Lung (tissue), 12 donors: ENCODE results near the gene MAPK4. TPM values are rescaled to one million over a fixed set of nuclear protein-coding genes. Genes with fewer than 3 reads are reported as not detected.
"Not testable (repeated sequence)": the region's sequence is repeated elsewhere in the genome, so short reads cannot be mapped to it uniquely, and the experiment has no call there.

Experiments used
- ATAC-seq: fragments of 200-7000 bp; cut with Tn5 transposase; one replicate; pipeline ENCODE4 v1.9.1; 2020; ENCODE audit warnings: moderate number of reproducible peaks; ENCODE audit not compliant: insufficient read depth, low FRiP score
- DNase-seq, 3 donors: peaks; one replicate each; pipeline ENCODE4 v3.0.0-alpha.2; 2013 to 2017
- H3K27ac ChIP-seq, 2 donors: one replicate each; pipeline ENCODE4 v1.5.1; 2013; ENCODE audit warnings: mild to moderate bottlenecking in 2 of 2, moderate library complexity in 2 of 2, control low read depth in 1 of 2, inconsistent platforms in 1 of 2, low read depth in 1 of 2, low read length in 1 of 2
- H3K27me3 ChIP-seq, 3 donors: one replicate each; pipeline ENCODE4 v1.5.1; 2013; ENCODE audit warnings: low read length in 2 of 3; ENCODE audit not compliant: control insufficient read depth in 3 of 3, insufficient read depth in 3 of 3
- H3K36me3 ChIP-seq, 4 donors: one replicate each; pipeline ENCODE4 v1.5.1; 2013; ENCODE audit warnings: low read length in 4 of 4, mild to moderate bottlenecking in 1 of 4, moderate library complexity in 1 of 4; ENCODE audit not compliant: control insufficient read depth in 4 of 4, insufficient read depth in 4 of 4
- H3K4me1 ChIP-seq, 5 donors: one replicate each; pipeline ENCODE4 v1.5.1; 2013; ENCODE audit warnings: low read length in 5 of 5, mild to moderate bottlenecking in 2 of 5, moderate library complexity in 1 of 5; ENCODE audit not compliant: control insufficient read depth in 5 of 5, insufficient read depth in 5 of 5
- H3K4me3 ChIP-seq: one replicate; pipeline ENCODE4 v1.5.1; 2013; ENCODE audit warnings: mild to moderate bottlenecking, control low read depth, moderate library complexity
- H3K9ac ChIP-seq, 2 donors: one replicate each; pipeline ENCODE4 v1.5.1; 2013; ENCODE audit warnings: low read length in 2 of 2, control low read depth in 1 of 2; ENCODE audit not compliant: insufficient read depth in 1 of 2
- H3K9me3 ChIP-seq, 4 donors: one replicate each; pipeline ENCODE4 v1.5.1; 2013; ENCODE audit warnings: low read length in 3 of 4, mild to moderate bottlenecking in 1 of 4, moderate library complexity in 1 of 4; ENCODE audit not compliant: control insufficient read depth in 4 of 4, insufficient read depth in 3 of 4
- CTCF ChIP-seq: IDR thresholded peaks from 2 replicates; pipeline ENCODE4 v1.5.1; 2012; ENCODE audit warnings: mild to moderate bottlenecking; ENCODE audit errors: control extremely low read depth, extremely low read depth
- WGBS, 2 donors: extraction: QIAGEN DNeasy Blood & Tissue Kit; methylation state at CpG; one replicate each; pipeline ENCODE4 v1.1.7; 2013; 5-methylcytosine and 5-hydroxymethylcytosine counted together
- polyA plus RNA-seq, 2 donors: library from polyadenylated mRNA; stranded (reverse); fragments of 200-250 nt; gene quantifications; one replicate each; pipeline ENCODE4 v1.2.1, GENCODE V29; 2013
- total RNA-seq, 2 donors: library from RNA; depleted of rRNA in 1 of 2; stranded (reverse); fragments of >200 nt in 1 of 2; gene quantifications; one replicate each; pipeline ENCODE4 v1.2.1, GENCODE V29; 2014 to 2021
- donor health status: control.
- donor health status: control.
- donor health status: Bipolar disorder and iron deficiency.
- donor health status: healthy.
- donor health status: DM: yes; HTN: yes; CAD: no.

MAPK4 gene
- total and polyA plus RNA-seq, 4 donors: 1.8 to 10.7 (median 3.9) TPM

DNA sequence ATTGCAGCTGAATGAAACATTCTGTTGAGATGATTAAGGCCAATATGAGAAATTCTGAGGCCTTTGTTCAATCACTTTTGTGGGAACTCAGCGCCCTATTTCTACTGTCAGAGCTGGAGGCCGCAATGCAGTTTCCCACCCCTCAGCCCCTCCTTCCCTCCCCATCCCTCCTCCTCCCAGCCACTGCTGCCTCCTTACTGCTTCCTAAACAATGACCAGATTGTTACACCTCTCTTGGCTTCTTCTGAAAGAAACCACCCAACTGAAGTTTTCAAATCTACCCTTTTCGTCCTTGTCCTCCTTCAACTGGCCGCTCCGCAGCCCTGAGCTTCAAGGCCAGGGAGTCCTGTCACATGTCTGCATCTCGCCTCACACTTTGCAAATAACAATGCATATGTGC is 36.7 kb upstream of the MAPK4 start:
- DNase-seq (no peak), ATAC-seq (no peak)
- no peak for TF ChIP-seq CTCF
- peaks cover 0 to 3% (median 0%) of the 10 kb centered on the region in 4 donors for H3K9me3 ChIP-seq
- no peak overlapping the region for H3K4me3 ChIP-seq
- no peak overlapping the region for H3K9ac ChIP-seq
- H3K27me3 ChIP-seq: no peaks in the 10 kb centered on the region
- H3K27ac ChIP-seq: no peak overlapping the region
- no peaks in the 10 kb centered on the region for H3K36me3 ChIP-seq
- 84 to 91% methylated on average over 6 of the region's 6 CpGs for WGBS, 2 donors
- H3K4me1 ChIP-seq: no peaks in the 10 kb centered on the region

DNA sequence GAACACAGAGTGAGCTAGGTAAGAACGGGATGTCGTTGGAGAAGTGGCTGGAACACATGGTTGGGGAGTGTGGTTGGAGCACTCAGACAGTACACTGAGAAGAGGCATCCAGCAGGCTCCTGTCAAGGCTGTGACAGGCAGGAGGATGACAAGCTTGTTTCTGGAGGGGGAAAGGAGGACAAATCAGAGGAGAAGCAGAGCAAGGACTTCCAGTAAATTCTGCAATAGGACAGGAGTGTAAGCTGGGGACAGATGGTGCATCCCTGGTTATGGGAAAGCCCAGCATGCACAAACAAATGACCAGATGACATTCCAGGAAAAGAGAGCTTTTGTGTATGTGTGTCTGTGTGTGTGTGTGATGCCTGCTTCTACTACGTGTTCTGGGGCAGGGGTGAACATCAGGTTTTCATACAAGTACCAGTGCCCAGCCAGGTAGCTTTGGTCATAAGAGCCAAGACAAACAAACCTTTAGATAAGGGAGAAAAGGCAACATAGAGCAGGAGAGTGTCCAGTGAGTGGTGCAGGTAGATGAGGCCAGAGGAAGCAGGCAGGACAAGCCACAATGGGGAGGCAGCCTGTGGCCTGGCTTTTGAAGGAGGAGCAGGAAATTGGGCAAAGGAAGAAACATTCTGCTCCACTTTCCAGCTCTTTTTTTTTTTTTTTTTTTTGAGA is 32.1 kb upstream of the MAPK4 start:
- Histone ChIP-seq H3K27ac (no peak overlapping the region), H3K36me3 (no peaks in the 10 kb centered on the region), H3K4me3 (no peak overlapping the region), H3K9me3 (peaks cover 0 to 3% (median 0%) of the 10 kb centered on the region in 4 donors), H3K4me1 (no peaks in the 10 kb centered on the region), H3K9ac (no peak overlapping the region), H3K27me3 (no peaks in the 10 kb centered on the region)
- DNase-seq (peak; percentile 3 to 24 (median 20)), ATAC-seq (no peak)
- 65 to 70% methylated on average over 3 of the region's 3 CpGs for WGBS, 2 donors
- no peak for TF ChIP-seq CTCF

- Histone ChIP-seq H3K9ac (no peak overlapping the region), H3K9me3 (peaks cover 2 to 5% (median 2%) of the 10 kb centered on the region in 4 donors), H3K4me1 (no peaks in the 10 kb centered on the region), H3K27ac (no peak overlapping the region), H3K27me3 (no peaks in the 10 kb centered on the region), H3K36me3 (no peaks in the 10 kb centered on the region), H3K4me3 (no peak overlapping the region)
- ATAC-seq (no peak), DNase-seq (peak in 1 of 3 donors; percentile 24)
- WGBS, 2 donors: 87 to 92% methylated on average over 5 of the region's 5 CpGs
- no peak for TF ChIP-seq CTCF
Measured at GRCh38 chr18:50528806-50529205, 31.1 kb upstream of the MAPK4 start.

GRCh38 chr18:50533822-50534221 is 26.1 kb upstream of the MAPK4 start:
- WGBS, 2 donors: 86 to 89% methylated on average over 2 of the region's 2 CpGs
- H3K27ac ChIP-seq, ATAC-seq: not testable (repeated sequence)

DNA sequence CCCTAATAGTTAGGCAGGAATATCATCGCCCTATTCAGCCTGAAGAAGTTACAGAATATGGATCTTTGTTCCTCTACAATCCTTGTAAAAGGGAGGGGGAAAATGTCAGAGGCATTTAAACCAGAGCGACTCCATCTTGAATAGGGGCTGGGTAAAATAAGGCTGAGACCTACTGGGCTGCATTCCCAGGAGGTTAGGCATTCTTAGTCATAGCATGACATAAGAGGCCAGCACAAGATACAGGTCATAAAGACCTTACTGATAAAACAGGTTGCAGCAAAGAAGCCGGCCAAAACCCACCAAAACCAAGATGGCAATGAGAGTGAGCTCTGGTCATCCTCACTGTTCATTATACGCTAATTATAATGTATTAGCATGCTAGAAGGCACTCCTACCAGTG is 15.4 kb upstream of the MAPK4 start:
- H3K27ac ChIP-seq, H3K36me3 ChIP-seq, H3K4me3 ChIP-seq, H3K27me3 ChIP-seq, H3K9me3 ChIP-seq, H3K4me1 ChIP-seq, ATAC-seq, H3K9ac ChIP-seq, DNase-seq: not testable (repeated sequence)
- WGBS, 2 donors: 86 to 92% methylated on average over 4 of the region's 4 CpGs

More at GRCh38 chr18:50533822-50534221, 26.1 kb upstream of the MAPK4 start:
- not testable (repeated sequence) for H3K4me3 ChIP-seq, H3K9me3 ChIP-seq, DNase-seq, H3K4me1 ChIP-seq, H3K9ac ChIP-seq, H3K27me3 ChIP-seq, H3K36me3 ChIP-seq
